ENCODE data around the gene SLC40A1. TPM values are rescaled to one million over a fixed set of nuclear protein-coding genes. Genes with fewer than 3 reads are reported as not detected.

Gene SLC40A1
- total RNA-seq, 1 donor from 2014 or later, result not detected

- H3K4me3 ChIP-seq, result no peak overlapping the region
- H3K27me3 Mint-ChIP-seq (ENCODE audit: insufficient read depth, low read depth), result peaks cover 9% of the 10 kb centered on the region
- H3K27ac ChIP-seq, result no peak overlapping the region
- H3K36me3 ChIP-seq, result no peaks in the 10 kb centered on the region
- H3K9me3 Mint-ChIP-seq, result no peaks in the 10 kb centered on the region
- no peak overlapping the region for H3K27ac Mint-ChIP-seq
- no peak overlapping the region for H3K9ac ChIP-seq
- no peaks in the 10 kb centered on the region for H3K4me1 ChIP-seq
- DNase-seq (ENCODE audit: low spot score), result no peak
- no peak overlapping the region for H3K4me3 Mint-ChIP-seq
- H3K79me2 ChIP-seq (ENCODE audit: low read depth), result no peaks in the 10 kb centered on the region
- no peaks in the 10 kb centered on the region for H3K4me1 Mint-ChIP-seq
- H3K9me3 ChIP-seq (ENCODE audit: low read depth), result no peaks in the 10 kb centered on the region
- no peak overlapping the region for H3K4me2 ChIP-seq
- no peaks in the 10 kb centered on the region for H4K20me1 ChIP-seq (ENCODE audit: low read depth)
- H3K36me3 Mint-ChIP-seq, result no peaks in the 10 kb centered on the region
- no peak overlapping the region for H2AFZ ChIP-seq (replicated peaks)
- peaks cover 65% of the 10 kb centered on the region for H3K27me3 ChIP-seq
- H3F3A ChIP-seq (ENCODE audit: low read depth), result no peaks in the 10 kb centered on the region
- TF ChIP-seq EZH2 (IDR thresholded peaks at IDR 0.05), result no peak
- TF ChIP-seq CTCF (IDR thresholded peaks at IDR 0.05), result no peak
- TF ChIP-seq EZH2phosphoT487 (IDR thresholded peaks at IDR 0.05), result no peak
Observed at GRCh38 chr2:189587780-189588179, 7.2 kb upstream of the SLC40A1 start.

- no peaks in the 10 kb centered on the region for H3K9me3 ChIP-seq (ENCODE audit: low read depth)
Observed at GRCh38 chr2:189585226-189585756, 4.7 kb upstream of the SLC40A1 start.

GRCh38 chr2:189584686-189585085 lies 4.1 kb upstream of the SLC40A1 start:
- peaks cover 34% of the 10 kb centered on the region for H3K27me3 Mint-ChIP-seq (ENCODE audit: insufficient read depth, low read depth)
- Histone ChIP-seq H3K4me3 (no peak overlapping the region), H3K79me2 (ENCODE audit: low read depth) (no peaks in the 10 kb centered on the region), H3K9me3 (ENCODE audit: low read depth) (no peaks in the 10 kb centered on the region), H3K9ac (no peak overlapping the region), H3F3A (ENCODE audit: low read depth) (peaks cover 17% of the 10 kb centered on the region), H2AFZ (replicated peaks) (no peak overlapping the region), H3K27me3 (peaks cover 89% of the 10 kb centered on the region), H3K27ac (no peak overlapping the region), H4K20me1 (ENCODE audit: low read depth) (peaks cover 10% of the 10 kb centered on the region), H3K36me3 (no peaks in the 10 kb centered on the region), H3K4me1 (peaks cover 5% of the 10 kb centered on the region), H3K4me2 (no peak overlapping the region)
- no peak overlapping the region for H3K4me3 Mint-ChIP-seq
- H3K4me1 Mint-ChIP-seq, result peaks cover 7% of the 10 kb centered on the region
- H3K36me3 Mint-ChIP-seq, result no peaks in the 10 kb centered on the region
- DNase-seq (ENCODE audit: low spot score), result no peak
- TF ChIP-seq EZH2phosphoT487 (IDR thresholded peaks at IDR 0.05), result no peak
- no peak for TF ChIP-seq EZH2 (IDR thresholded peaks at IDR 0.05)
- no peak for TF ChIP-seq CTCF (IDR thresholded peaks at IDR 0.05)
- H3K9me3 Mint-ChIP-seq, result no peaks in the 10 kb centered on the region
- no peak overlapping the region for H3K27ac Mint-ChIP-seq

More at GRCh38 chr2:189585226-189585756, 4.7 kb upstream of the SLC40A1 start:
- H3F3A ChIP-seq (ENCODE audit: low read depth), result peaks cover 17% of the 10 kb centered on the region
- DNase-seq (ENCODE audit: low spot score), result no peak
- H3K79me2 ChIP-seq (ENCODE audit: low read depth), result no peaks in the 10 kb centered on the region
- Mint-ChIP-seq H3K4me3 (no peak overlapping the region), H3K36me3 (no peaks in the 10 kb centered on the region), H3K4me1 (peaks cover 3% of the 10 kb centered on the region), H3K27me3 (ENCODE audit: insufficient read depth, low read depth) (peaks cover 28% of the 10 kb centered on the region), H3K27ac (no peak overlapping the region), H3K9me3 (no peaks in the 10 kb centered on the region)
- H3K4me1 ChIP-seq, result peaks cover under 1% of the 10 kb centered on the region
- H3K4me3 ChIP-seq, result no peak overlapping the region
- TF ChIP-seq CTCF (IDR thresholded peaks at IDR 0.05), result no peak
- TF ChIP-seq EZH2 (IDR thresholded peaks at IDR 0.05), result no peak
- TF ChIP-seq EZH2phosphoT487 (IDR thresholded peaks at IDR 0.05), result no peak
- no peaks in the 10 kb centered on the region for H3K36me3 ChIP-seq
- no peak overlapping the region for H3K4me2 ChIP-seq
- peaks cover 10% of the 10 kb centered on the region for H4K20me1 ChIP-seq (ENCODE audit: low read depth)
- H3K27ac ChIP-seq, result no peak overlapping the region
- peaks cover 83% of the 10 kb centered on the region for H3K27me3 ChIP-seq
- H3K9ac ChIP-seq, result no peak overlapping the region
- H2AFZ ChIP-seq (replicated peaks), result no peak overlapping the region
